Lower leg skin (tissue), 4 donors: ENCODE data around the gene IZUMO1. TPM values are rescaled to one million over a fixed set of nuclear protein-coding genes. Genes with fewer than 3 reads are reported as not detected.

Source experiments
- DNase-seq, 2 donors: peaks; one replicate each; pipeline ENCODE4 v3.0.0-alpha.2; 2019; ENCODE audit warnings: low spot score in 2 of 2
- H3K4me3 ChIP-seq: fragments of 200-600 bp; sonication (generic); 2 replicates; pipeline ENCODE4 v1.5.1; 2017; ENCODE audit warnings: mild to moderate bottlenecking, low read depth; ENCODE audit not compliant: poor library complexity, severe bottlenecking
- CTCF ChIP-seq, 3 donors: fragments of 450-650 bp; IDR thresholded peaks; one replicate each; pipeline ENCODE4 v1.5.1; 2016; ENCODE audit warnings: antibody characterized with exemption in 3 of 3, mild to moderate bottlenecking in 3 of 3, moderate library complexity in 2 of 3
- POLR2A ChIP-seq, 2 donors: fragments of 450-650 bp; IDR thresholded peaks; one replicate each; pipeline ENCODE4 v1.6.1; 2016 to 2017; ENCODE audit warnings: antibody characterized with exemption in 2 of 2, mild to moderate bottlenecking in 1 of 2, moderate library complexity in 1 of 2
- WGBS, 2 donors: methylation state at CpG; one replicate each; pipeline ENCODE4 v1.1.5; 2018; 5-methylcytosine and 5-hydroxymethylcytosine counted together
- intact Hi-C: fragments of 100-400 bp; cut with DNase I; formaldehyde crosslinking; loops from one replicate; pipeline ENCODE4 v1.15.0; 2023; ENCODE audit warnings: low total_unique reads
- total RNA-seq, 4 donors: library from RNA; depleted of rRNA; stranded (reverse); fragments of >200 nt; gene quantifications; one replicate each; pipeline ENCODE4 v1.1.0, GENCODE V29; 2016

Gene IZUMO1
- total RNA-seq, 4 donors from 2014 or later = not detected

- H3K4me3 ChIP-seq = no peak overlapping the region
- WGBS, 2 donors = 90 to 95% methylated on average over 7 to 12 of the region's 14 CpGs
- intact Hi-C loops = no loop called here
- no peak for DNase-seq
- TF ChIP-seq POLR2A (IDR thresholded peaks at IDR 0.05) = no peak
- no peak for TF ChIP-seq CTCF (IDR thresholded peaks at IDR 0.05)
These were observed 11.0 kb upstream of the IZUMO1 start for GRCh38 chr19:48757741-48758144.

DNA sequence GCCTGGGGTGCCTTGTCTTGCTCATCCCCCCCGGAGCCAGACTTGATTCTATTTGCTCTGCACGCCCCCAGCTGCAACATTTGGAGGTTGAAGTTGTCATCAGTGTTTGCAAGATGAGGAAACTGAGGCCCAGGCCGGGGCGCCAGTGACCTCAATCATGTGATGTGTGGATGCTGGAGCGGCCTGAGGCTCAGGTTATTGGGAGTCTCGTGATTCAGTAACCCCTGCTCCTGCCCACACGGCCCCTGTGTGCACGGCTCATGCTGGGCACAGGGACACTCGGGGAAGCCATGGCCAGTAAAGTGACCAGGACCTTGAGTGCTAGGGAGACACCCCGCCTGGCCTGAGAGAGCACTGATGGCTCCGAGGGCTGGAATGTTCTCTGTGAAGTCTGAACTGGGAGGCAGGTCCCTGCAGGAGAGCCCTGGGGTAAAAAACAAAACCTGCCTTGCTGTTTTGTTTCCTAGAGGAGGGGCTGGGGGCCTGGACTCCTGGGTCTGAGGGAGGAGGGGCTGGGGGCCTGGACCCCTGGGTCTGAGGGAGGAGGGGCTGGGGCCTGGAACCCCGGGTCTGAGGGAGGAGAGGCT lies 10.5 kb upstream of the IZUMO1 start:
- H3K4me3 ChIP-seq = no peak overlapping the region
- 84 to 85% methylated on average over 12 of the region's 12 CpGs for WGBS, 2 donors
- TF ChIP-seq POLR2A (IDR thresholded peaks at IDR 0.05) (no peak), CTCF (IDR thresholded peaks at IDR 0.05) (no peak)
- DNase-seq = no peak
- intact Hi-C loops = no loop called here

- H3K4me3 ChIP-seq = no peak overlapping the region
- 78 to 81% methylated on average over 8 to 9 of the region's 9 CpGs for WGBS, 2 donors
- TF ChIP-seq POLR2A (IDR thresholded peaks at IDR 0.05) (no peak), CTCF (IDR thresholded peaks at IDR 0.05) (no peak)
- intact Hi-C loops = no loop called here
- no peak for DNase-seq
These were observed 10.0 kb upstream of the IZUMO1 start for GRCh38 chr19:48756686-48757085.

DNA sequence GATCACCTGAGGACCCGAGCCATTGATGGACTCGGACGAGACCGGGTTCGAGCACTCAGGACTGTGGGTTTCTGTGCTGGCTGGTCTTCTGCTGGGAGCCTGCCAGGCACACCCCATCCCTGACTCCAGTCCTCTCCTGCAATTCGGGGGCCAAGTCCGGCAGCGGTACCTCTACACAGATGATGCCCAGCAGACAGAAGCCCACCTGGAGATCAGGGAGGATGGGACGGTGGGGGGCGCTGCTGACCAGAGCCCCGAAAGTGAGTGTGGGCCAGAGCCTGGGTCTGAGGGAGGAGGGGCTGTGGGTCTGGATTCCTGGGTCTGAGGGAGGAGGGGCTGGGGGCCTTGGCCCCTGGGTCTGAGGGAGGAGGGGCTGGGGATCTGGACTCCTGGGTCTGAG lies 9.5 kb upstream of the IZUMO1 start:
- intact Hi-C loops = no loop called here
- DNase-seq = no peak
- no peak for TF ChIP-seq POLR2A (IDR thresholded peaks at IDR 0.05)
- TF ChIP-seq CTCF (IDR thresholded peaks at IDR 0.05) = no peak
- H3K4me3 ChIP-seq = no peak overlapping the region
- 94% methylated on average over 10 of the region's 11 CpGs for WGBS, 2 donors

DNA sequence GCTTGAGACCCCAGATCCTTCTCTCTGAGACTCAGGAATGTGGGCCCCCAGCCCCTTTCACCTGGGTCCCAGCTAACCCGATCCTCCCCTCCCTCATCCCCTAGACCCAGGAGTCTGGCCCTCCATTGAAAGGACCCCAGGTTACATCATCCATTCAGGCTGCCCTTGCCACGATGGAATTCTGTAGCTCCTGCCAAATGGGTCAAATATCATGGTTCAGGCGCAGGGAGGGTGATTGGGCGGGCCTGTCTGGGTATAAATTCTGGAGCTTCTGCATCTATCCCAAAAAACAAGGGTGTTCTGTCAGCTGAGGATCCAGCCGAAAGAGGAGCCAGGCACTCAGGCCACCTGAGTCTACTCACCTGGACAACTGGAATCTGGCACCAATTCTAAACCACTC lies 9.1 kb upstream of the IZUMO1 start:
- intact Hi-C loops = no loop called here
- WGBS, 2 donors = 68 to 79% methylated on average over 5 of the region's 5 CpGs
- TF ChIP-seq POLR2A (IDR thresholded peaks at IDR 0.05) = no peak
- H3K4me3 ChIP-seq = no peak overlapping the region
- DNase-seq = no peak

DNA sequence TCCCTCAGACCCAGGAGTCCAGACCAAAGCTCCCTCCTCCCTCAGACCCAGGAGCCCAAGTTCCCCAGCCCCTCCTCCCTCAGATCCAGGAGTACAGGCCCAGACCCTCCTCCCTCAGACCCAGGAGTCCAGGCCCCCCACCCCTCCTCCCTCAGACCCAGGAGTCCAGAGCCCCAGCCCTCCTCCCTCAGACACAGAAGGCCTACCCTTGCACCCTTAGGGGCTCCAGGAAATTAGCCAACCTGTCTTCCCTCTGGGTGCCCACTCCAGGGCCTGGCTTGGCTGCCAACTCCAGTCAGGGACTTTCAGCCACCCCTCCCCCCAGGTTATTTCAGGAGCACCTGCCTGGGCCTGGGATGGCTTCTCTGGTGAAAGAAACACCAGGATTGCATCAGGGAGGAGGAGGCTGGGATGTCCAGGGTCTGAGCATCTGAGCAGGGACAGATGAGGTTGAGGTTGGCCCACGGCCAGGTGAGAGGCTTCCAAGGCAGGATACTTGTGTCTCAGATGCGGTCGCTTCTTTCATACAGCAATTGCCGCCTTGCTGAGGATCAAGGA lies 8.5 kb upstream of the IZUMO1 start, which contains the start of gene FGF21:
Gene FGF21, plus strand, starts transcription at position 441 of the 558 bp plus-strand sequence. CDS start 713 bp downstream, outside the sequence.
- no peak for TF ChIP-seq CTCF (IDR thresholded peaks at IDR 0.05)
- no peak within 1 kb of the TSS for H3K4me3 ChIP-seq
- DNase-seq = no peak
- intact Hi-C loops = no loop called here
- 79 to 81% methylated on average over 4 of the region's 4 CpGs for WGBS, 2 donors
